Measurements from ENCODE around the gene LYPD1. TPM values are rescaled to one million over a fixed set of nuclear protein-coding genes. Genes with fewer than 3 reads are reported as not detected.

Gene LYPD1
- polyA plus RNA-seq, 1 of the 3 experiments (the other 2 are of a cell fraction), result 5.4 TPM

DNA sequence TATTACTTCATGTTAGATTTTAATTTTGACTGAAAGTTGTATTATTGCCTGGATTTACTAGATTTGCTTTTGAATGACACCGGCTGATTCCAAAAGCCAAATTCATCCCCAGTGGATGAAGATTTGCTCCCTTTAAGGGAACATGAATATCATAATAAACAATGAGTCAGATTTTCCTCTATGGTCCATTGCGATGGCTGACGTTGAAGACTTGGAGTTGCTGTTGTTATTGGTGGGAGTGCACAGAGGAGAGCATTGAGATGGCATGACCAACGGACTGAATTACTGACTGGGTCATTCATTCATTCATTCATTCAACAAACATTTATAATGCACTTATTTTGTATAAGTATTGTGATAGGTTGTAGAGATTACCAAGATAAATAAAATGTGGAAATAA lies 33.4 kb upstream of the LYPD1 start (continued):
- TF ChIP-seq, protein P1, sequence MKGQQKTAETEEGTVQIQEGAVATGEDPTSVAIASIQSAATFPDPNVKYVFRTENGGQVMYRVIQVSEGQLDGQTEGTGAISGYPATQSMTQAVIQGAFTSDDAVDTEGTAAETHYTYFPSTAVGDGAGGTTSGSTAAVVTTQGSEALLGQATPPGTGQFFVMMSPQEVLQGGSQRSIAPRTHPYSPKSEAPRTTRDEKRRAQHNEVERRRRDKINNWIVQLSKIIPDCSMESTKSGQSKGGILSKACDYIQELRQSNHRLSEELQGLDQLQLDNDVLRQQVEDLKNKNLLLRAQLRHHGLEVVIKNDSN (IDR thresholded peaks at IDR 0.05; ENCODE audit: borderline replicate concordance, low read depth), result no peak
- TF ChIP-seq TAF1 (IDR thresholded peaks at IDR 0.05; ENCODE audit: borderline replicate concordance, low read depth, low read length), result no peak
- TF ChIP-seq TEAD4 (IDR thresholded peaks at IDR 0.05; ENCODE audit: borderline replicate concordance, insufficient read depth), result no peak

DNA sequence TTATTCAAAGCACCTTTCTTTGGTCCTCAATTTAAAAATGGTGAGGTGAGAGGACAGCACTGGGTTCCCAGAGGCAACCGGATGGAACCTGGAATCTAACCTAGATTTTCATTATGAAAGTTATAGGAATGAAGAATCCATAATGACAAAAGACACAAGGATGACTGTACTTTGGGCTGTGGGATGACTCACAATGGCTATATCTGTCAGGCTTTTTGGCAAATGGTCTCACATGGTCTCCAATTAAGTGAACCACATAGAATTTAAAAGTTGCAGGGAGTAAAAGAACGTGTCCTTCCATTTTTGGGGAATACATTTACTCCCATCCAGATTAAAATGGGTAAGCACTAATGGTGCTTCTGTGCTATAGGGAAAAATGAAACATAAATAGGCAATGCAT lies 31.8 kb upstream of the LYPD1 start:
- DNase-seq, result no peak
- Histone ChIP-seq H3K27ac (ENCODE audit: low read depth in 2 of 2, low read length in 1 of 2) (peak overlapping the region in 1 of 2 experiments; percentile 42; a peak in 1 of 4 replicates), H3K79me2 (ENCODE audit: insufficient read depth) (no peaks in the 10 kb centered on the region), H3K4me2 (peak overlapping the region; percentile 20; the same call in 1 of the 2 replicates), H3K36me3 (replicated peaks in 1 of 2; ENCODE audit: control insufficient read depth in 1 of 2, insufficient read depth in 2 of 2, low read length in 1 of 2) (no peaks in the 10 kb centered on the region), H3K4me1 (ENCODE audit: control insufficient read depth in 1 of 2, insufficient read depth in 2 of 2, low read depth in 1 of 2, low read length in 1 of 2) (no peaks in the 10 kb centered on the region), H3K27me3 (ENCODE audit: insufficient read depth) (no peaks in the 10 kb centered on the region), H3K9ac (no peak overlapping the region), H4K20me1 (ENCODE audit: insufficient read depth) (no peaks in the 10 kb centered on the region), H3K9me2 (no peaks in the 10 kb centered on the region), H3K4me3 (ENCODE audit: low read depth in 2 of 2, low read length in 1 of 2) (no peak overlapping the region), H2AFZ (ENCODE audit: low read depth) (no peak overlapping the region), H3F3A (replicated peaks; ENCODE audit: insufficient read depth) (no peaks in the 10 kb centered on the region), H3K9me3 (no peaks in the 10 kb centered on the region)
- ChIA-PET POLR2A (no interaction called here), CTCF (interaction anchor here (1.3 kb wide), 1 partner anchor 154 kb away, joined by 4 read pairs; no protein-coding TSS in a partner anchor)
- 37% methylated on average over 2 of the region's 2 CpGs for WGBS (ENCODE audit: low lambda C conversion rate)
- TF ChIP-seq, protein P2, sequence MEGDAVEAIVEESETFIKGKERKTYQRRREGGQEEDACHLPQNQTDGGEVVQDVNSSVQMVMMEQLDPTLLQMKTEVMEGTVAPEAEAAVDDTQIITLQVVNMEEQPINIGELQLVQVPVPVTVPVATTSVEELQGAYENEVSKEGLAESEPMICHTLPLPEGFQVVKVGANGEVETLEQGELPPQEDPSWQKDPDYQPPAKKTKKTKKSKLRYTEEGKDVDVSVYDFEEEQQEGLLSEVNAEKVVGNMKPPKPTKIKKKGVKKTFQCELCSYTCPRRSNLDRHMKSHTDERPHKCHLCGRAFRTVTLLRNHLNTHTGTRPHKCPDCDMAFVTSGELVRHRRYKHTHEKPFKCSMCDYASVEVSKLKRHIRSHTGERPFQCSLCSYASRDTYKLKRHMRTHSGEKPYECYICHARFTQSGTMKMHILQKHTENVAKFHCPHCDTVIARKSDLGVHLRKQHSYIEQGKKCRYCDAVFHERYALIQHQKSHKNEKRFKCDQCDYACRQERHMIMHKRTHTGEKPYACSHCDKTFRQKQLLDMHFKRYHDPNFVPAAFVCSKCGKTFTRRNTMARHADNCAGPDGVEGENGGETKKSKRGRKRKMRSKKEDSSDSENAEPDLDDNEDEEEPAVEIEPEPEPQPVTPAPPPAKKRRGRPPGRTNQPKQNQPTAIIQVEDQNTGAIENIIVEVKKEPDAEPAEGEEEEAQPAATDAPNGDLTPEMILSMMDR (IDR thresholded peaks at IDR 0.05), result no peak
- TF ChIP-seq MEF2A (IDR thresholded peaks at IDR 0.05; ENCODE audit: borderline replicate concordance, low read depth) (no peak), JUND (IDR thresholded peaks at IDR 0.05) (peak; percentile 32; the same call in 1 of the 2 replicates), EP300 (IDR thresholded peaks at IDR 0.05; ENCODE audit: borderline replicate concordance in 1 of 2, low read depth in 1 of 2, low read length in 1 of 2) (no peak), TAF1 (IDR thresholded peaks at IDR 0.05; ENCODE audit: borderline replicate concordance, low read depth, low read length) (no peak), FOSL2 (IDR thresholded peaks at IDR 0.05; ENCODE audit: borderline replicate concordance, low read depth) (peak; percentile 67), RAD21 (IDR thresholded peaks at IDR 0.05; ENCODE audit: low read length) (no peak), RCOR1 (IDR thresholded peaks at IDR 0.05; ENCODE audit: low read length) (no peak), NFIC (IDR thresholded peaks at IDR 0.05; ENCODE audit: borderline replicate concordance) (no peak), TCF12 (IDR thresholded peaks at IDR 0.05) (peak; percentile 28; the same call in 1 of the 2 replicates), FOXJ3 (CRISPR knock-in tag; IDR thresholded peaks at IDR 0.05) (no peak), NRF1 (IDR thresholded peaks at IDR 0.05; ENCODE audit: low read depth, low read length) (no peak), MXI1 (IDR thresholded peaks at IDR 0.05; ENCODE audit: low read depth, low read length) (no peak), TEAD4 (IDR thresholded peaks at IDR 0.05; ENCODE audit: borderline replicate concordance, insufficient read depth) (no peak), POLR2AphosphoS5 (IDR thresholded peaks at IDR 0.05; ENCODE audit: low read depth, low read length) (no peak), FOXM1 (IDR thresholded peaks at IDR 0.05; ENCODE audit: low read depth) (no peak)
- TF ChIP-seq, protein P1 (IDR thresholded peaks at IDR 0.05; ENCODE audit: borderline replicate concordance, low read depth), result no peak
- TF ChIP-seq, protein P3, sequence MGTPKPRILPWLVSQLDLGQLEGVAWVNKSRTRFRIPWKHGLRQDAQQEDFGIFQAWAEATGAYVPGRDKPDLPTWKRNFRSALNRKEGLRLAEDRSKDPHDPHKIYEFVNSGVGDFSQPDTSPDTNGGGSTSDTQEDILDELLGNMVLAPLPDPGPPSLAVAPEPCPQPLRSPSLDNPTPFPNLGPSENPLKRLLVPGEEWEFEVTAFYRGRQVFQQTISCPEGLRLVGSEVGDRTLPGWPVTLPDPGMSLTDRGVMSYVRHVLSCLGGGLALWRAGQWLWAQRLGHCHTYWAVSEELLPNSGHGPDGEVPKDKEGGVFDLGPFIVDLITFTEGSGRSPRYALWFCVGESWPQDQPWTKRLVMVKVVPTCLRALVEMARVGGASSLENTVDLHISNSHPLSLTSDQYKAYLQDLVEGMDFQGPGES (IDR thresholded peaks at IDR 0.05; ENCODE audit: low read depth, low read length), result no peak
- TF ChIP-seq, protein P4, sequence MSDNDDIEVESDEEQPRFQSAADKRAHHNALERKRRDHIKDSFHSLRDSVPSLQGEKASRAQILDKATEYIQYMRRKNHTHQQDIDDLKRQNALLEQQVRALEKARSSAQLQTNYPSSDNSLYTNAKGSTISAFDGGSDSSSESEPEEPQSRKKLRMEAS (IDR thresholded peaks at IDR 0.05; ENCODE audit: low read depth), result no peak
- TF ChIP-seq, protein P5, sequence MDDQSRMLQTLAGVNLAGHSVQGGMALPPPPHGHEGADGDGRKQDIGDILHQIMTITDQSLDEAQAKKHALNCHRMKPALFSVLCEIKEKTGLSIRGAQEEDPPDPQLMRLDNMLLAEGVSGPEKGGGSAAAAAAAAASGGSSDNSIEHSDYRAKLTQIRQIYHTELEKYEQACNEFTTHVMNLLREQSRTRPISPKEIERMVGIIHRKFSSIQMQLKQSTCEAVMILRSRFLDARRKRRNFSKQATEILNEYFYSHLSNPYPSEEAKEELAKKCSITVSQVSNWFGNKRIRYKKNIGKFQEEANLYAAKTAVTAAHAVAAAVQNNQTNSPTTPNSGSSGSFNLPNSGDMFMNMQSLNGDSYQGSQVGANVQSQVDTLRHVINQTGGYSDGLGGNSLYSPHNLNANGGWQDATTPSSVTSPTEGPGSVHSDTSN (IDR thresholded peaks at IDR 0.05), result peak; percentile 35; the same call in 1 of the 2 replicates
- TF ChIP-seq, protein P6, sequence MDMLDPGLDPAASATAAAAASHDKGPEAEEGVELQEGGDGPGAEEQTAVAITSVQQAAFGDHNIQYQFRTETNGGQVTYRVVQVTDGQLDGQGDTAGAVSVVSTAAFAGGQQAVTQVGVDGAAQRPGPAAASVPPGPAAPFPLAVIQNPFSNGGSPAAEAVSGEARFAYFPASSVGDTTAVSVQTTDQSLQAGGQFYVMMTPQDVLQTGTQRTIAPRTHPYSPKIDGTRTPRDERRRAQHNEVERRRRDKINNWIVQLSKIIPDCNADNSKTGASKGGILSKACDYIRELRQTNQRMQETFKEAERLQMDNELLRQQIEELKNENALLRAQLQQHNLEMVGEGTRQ (IDR thresholded peaks at IDR 0.05; ENCODE audit: borderline replicate concordance, low read depth, low read length), result no peak
